RCC 7860 (cell line): Measurements from ENCODE around the gene PTPRO.
"Not testable (repeated sequence)": the region's sequence is repeated elsewhere in the genome, so short reads cannot be mapped to it uniquely, and the experiment has no call there.

Source experiments
- DNase-seq: peaks from one replicate; pipeline ENCODE4 v3.0.0-alpha.2; 2015; ENCODE audit warnings: low spot score
- FAIRE-seq: peaks from 2 replicates; lab custom pipeline; 2012; peaks lifted over from hg19 to GRCh38; lab: Jason Lieb, UNC

The PTPRO gene

GRCh38 chr12:15599266-15600037 is 277.1 kb downstream of the PTPRO start:
- no peak for DNase-seq
- no peak for FAIRE-seq

DNA sequence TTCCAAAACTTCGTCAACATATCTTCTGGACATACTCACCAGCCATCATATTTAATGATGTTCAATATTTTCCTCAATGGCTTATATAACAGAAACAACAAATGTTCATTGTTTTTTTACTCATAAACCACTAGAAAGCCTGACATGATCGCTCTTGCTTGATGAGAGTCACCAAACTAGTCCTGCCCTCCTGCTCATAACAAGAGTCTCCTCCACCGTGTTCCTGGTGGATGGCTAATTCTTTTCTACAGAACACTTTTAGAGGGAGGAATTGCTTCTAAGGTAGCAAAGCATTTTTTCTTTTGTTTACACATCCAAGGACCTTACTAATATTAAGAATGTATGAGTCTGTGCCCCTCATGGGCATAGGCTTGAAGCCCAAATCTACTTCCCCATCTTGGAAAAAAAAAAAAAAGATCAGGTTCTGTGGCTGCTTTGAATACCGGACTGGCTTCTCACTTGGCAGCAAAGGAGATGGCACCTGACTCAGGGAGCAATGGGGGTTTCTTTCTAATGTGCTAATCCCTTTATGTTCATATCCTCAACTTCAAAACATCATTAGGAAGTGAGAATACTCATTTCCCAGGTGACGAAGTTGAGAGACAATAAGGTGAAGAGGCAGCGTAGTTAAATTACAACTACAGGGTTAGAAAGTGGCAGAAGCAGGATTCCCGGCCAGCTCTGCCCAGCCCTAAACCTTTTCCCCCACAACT is 278.1 kb downstream of the PTPRO start:
- DNase-seq (no peak), FAIRE-seq (no peak)

DNA sequence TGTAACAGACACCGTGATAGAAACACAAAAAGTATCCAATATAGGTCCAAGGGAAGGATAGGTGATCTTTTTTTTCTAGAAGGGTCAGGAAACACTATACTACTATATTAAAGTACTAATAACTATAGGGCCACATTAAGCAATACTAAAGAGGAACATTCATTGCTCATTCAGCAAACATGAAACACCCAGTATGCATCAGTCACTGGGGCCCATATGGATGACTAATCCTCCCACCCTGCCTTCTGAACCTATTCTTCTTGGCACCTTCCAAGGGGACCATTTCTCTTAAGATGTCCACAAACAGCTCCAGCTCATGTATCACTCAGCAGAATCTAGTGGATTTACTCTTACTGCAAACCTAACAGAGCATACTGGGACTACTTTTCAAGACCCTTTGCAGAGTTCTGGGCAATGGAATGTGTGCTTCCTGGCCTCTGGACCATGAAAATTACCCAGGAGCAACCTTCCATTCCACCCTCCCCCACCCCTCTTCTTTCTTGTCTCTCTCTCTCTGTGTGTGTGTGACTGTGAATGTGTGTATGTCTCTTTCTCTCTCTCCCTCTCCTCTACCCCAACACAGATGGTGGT is 279.0 kb downstream of the PTPRO start:
- DNase-seq (peak; percentile 69), FAIRE-seq (peak; percentile 86)

- DNase-seq (peak; percentile 23), FAIRE-seq (peak; percentile 4)
Observed at GRCh38 chr12:15602051-15602672, 279.9 kb downstream of the PTPRO start.

DNA sequence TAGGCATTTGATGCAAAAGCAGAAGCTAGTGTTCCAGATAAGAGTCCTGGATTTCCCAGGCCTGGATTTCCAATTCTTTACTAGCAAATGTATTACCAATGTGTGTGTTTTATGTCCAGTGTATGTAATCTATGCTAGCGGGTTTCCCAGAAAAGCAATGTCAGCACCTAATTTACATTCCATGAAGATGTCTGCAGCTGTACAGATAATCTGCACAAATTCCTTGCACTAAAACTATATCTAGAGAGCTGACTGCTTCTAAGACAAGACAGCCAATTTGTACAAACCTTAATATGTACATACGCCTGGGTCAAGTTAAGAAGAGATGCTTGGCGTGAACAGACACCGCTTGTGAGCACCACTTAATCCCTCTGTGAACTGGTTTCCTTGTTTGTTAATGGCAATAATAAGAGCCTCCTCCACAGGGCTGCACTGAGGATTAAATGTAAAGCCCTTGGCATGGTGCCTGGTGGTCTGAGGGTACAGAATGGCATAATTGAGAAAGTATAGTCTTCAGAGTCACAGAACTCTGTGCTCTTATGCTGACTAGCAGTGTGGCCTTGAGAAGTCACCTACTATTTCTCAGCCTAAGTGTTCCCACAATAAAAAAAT is 281.3 kb downstream of the PTPRO start:
- no peak for FAIRE-seq

DNA sequence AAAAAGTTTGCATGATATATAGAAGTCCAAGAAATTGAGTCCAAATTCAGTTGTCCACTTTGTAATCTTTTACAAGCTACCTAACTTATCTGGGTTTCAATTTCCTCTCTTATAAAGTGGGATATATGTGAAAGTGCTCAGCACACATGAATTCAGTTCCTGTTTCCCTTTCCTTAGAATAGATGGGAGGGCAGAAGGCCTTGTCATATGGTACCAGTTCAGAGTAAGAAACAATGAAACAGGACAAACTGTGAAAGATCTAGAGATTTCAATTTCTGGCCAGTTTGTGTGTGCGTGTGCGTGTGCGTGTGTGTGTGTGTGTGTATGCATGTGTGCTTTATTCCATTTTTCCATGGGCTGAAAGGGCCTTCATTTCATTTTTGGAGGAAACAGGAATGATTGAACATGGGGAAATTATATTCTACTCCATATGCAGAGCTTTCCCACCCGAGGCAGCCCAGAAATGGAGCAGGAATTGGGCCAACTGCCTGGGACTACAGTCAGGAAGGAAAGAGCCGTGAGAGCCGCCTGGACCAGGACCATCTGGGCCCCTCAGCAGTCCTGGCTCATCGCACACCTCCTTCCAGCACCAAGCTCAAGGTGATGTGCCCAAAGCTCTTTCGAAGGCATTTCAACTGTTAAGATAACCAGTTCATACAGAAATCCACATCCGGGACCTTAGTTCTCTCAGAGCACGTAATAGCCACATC is 283.7 kb downstream of the PTPRO start:
- FAIRE-seq (no peak), DNase-seq (no peak)

More for the DNA sequence above, 281.3 kb downstream of the PTPRO start:
- DNase-seq: no peak

GRCh38 chr12:15608406-15608805 is 286.1 kb downstream of the PTPRO start:
- DNase-seq: no peak
- no peak for FAIRE-seq

GRCh38 chr12:15608941-15609340 is 286.6 kb downstream of the PTPRO start:
- peak; percentile 96 for FAIRE-seq
- peak; percentile 49 for DNase-seq

DNA sequence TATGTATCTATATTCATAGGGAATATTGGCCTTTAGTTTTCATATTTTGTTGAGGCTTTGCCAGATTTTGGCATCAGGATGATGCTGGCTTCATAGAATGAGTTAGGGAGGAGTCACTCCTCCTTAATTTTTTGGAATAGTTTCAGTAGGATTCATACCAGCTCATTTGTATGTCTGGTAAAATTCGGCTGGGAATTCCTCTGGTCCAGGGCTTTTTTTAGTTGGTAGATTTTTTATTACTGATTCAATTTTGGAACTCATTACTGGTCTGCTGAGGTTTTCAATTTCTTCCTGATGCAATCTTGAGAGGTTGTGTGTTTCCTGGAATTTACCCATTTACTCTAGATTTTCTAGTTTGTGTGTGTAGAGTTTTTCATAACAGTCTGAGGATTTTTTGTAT is 291.7 kb downstream of the PTPRO start:
- no peak for FAIRE-seq

DNA sequence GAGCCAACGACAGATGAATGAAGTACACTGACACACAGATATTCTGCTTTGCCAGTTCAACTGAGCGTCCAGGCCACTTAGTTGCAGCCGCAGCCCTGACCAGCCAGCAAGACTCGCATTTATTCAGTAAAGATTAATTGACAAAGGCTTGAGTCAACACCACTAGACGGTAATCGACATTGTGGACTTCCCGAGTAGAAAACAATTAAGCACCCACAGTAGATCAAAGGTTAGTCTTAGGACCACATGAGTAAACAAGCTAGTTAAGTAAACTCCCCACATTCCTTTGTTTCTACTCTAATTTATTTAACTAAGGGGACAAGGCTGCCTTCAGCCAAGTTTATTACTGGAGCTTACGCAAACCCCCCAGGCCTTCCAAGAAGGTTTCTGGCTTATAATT is 294.2 kb downstream of the PTPRO start:
- not testable (repeated sequence) for DNase-seq

More for the DNA sequence above, 291.7 kb downstream of the PTPRO start:
- no peak for DNase-seq

DNA sequence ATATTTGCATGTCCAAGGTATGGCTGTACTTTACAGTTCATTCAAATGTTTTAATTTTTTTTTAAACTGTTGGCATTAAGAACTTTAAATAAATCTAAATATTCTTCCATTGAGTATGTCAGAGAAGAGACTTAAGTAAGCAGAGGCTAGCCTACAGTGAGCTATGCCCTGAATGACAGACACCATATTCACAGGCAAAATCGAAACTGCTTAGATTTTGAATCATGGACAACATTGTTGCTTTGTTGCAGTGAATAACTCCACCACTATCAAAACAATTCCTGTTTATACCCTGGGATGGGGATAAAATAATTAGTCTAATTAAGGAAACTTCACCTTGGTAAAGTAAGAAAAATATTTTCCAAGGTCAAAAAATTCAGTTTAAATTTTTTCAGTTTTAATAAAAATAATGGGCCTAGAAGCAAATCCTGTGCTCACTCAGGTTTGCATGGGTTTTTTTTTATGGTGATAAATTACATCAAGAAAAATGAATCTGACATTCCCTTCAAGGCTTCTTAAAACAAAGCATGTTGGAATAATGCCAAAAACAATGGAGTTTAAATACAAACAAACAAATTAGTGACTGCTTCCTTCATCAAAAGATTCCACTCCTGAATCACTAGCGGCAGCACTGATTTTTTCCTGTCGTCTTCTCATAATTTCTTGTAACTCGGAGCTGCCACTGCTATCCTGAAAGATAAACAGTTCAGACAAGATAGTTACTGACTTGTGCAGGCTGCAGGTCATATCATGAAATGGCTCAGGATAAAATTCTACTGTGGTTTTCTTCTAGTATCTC is 298.6 kb downstream of the PTPRO start:
- no peak for DNase-seq
- no peak for FAIRE-seq

More for the DNA sequence above, 294.2 kb downstream of the PTPRO start:
- not testable (repeated sequence) for FAIRE-seq

GRCh38 chr12:15625075-15625474 is 302.8 kb downstream of the PTPRO start:
- DNase-seq (no peak), FAIRE-seq (no peak)

GRCh38 chr12:15627995-15628945 is 306.0 kb downstream of the PTPRO start:
- FAIRE-seq (no peak), DNase-seq (no peak)

GRCh38 chr12:15629108-15629507 is 306.8 kb downstream of the PTPRO start:
- peak; percentile 85 for DNase-seq
- peak; percentile 92 for FAIRE-seq

GRCh38 chr12:15629761-15630160 is 307.5 kb downstream of the PTPRO start:
- DNase-seq (no peak), FAIRE-seq (peak; percentile 5)

GRCh38 chr12:15631007-15631715 is 308.9 kb downstream of the PTPRO start:
- no peak for DNase-seq
- FAIRE-seq: no peak

DNA sequence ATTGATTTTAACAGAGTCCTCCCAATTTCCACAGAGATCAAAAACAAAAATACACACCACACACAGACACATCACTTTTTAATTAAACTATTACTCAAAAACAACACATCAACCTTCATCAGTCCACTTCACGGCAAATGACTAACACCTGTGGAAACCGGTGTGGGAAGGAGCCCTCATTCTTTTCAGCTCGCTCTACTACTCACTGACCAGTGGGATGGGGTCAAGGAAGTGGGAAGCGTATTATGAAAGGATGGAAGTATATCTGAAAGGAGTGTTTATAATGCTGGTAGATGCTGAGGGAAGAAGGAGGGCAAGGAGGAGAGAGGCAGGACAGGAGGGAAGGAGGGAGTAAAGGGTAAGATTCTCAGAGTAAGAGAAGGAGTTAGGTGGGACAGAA is 310.4 kb downstream of the PTPRO start:
- no peak for FAIRE-seq

GRCh38 chr12:15633201-15633600 is 310.9 kb downstream of the PTPRO start:
- DNase-seq: no peak
- FAIRE-seq: no peak

More for the DNA sequence above, 310.4 kb downstream of the PTPRO start:
- DNase-seq: no peak
